Ishikawa (cell line): Measurements from ENCODE around the gene PCBP3.

Source experiments
- CEBPB ChIP-seq: IDR thresholded peaks from 2 replicates; pipeline ENCODE4 v1.6.1; 2012
- CREB1 ChIP-seq: IDR thresholded peaks from 2 replicates; pipeline ENCODE4 v1.6.1; 2012; ENCODE audit warnings: low read depth
- EGR1 ChIP-seq: IDR thresholded peaks from 2 replicates; pipeline ENCODE4 v1.6.1; 2012
- EP300 ChIP-seq: IDR thresholded peaks from 2 replicates; pipeline ENCODE4 v1.6.1; 2012; ENCODE audit warnings: borderline replicate concordance
- FOXM1 ChIP-seq: IDR thresholded peaks from 2 replicates; pipeline ENCODE4 v1.6.1; 2012; ENCODE audit warnings: low read depth, borderline replicate concordance
- NFIC ChIP-seq: IDR thresholded peaks from 2 replicates; pipeline ENCODE4 v1.6.1; 2012
- RAD21 ChIP-seq: IDR thresholded peaks from 2 replicates; pipeline ENCODE4 v1.6.1; 2012; ENCODE audit warnings: low read depth
- TAF1 ChIP-seq: IDR thresholded peaks from 2 replicates; pipeline ENCODE4 v1.6.1; 2012; ENCODE audit warnings: low read depth, mild to moderate bottlenecking
- TCF12 ChIP-seq: IDR thresholded peaks from 2 replicates; pipeline ENCODE4 v1.6.1; 2012; ENCODE audit warnings: low read depth
- TEAD4 ChIP-seq: IDR thresholded peaks from 2 replicates; pipeline ENCODE4 v1.6.1; 2012
- YY1 ChIP-seq: IDR thresholded peaks from 2 replicates; pipeline ENCODE4 v1.6.1; 2012; ENCODE audit warnings: low read depth
- ZBTB7A ChIP-seq: IDR thresholded peaks from 2 replicates; pipeline ENCODE4 v1.6.1; 2012; ENCODE audit warnings: low read depth
- TF ChIP-seq, protein P1 (sequence below): IDR thresholded peaks from 2 replicates; pipeline ENCODE4 v1.6.1; 2012
- TF ChIP-seq, protein P2 (sequence below): IDR thresholded peaks from 2 replicates; pipeline ENCODE4 v1.6.1; 2012
- TF ChIP-seq, protein P3 (sequence below): IDR thresholded peaks from 2 replicates; pipeline ENCODE4 v1.6.1; 2012; ENCODE audit warnings: low read depth, mild to moderate bottlenecking

PCBP3 gene

DNA sequence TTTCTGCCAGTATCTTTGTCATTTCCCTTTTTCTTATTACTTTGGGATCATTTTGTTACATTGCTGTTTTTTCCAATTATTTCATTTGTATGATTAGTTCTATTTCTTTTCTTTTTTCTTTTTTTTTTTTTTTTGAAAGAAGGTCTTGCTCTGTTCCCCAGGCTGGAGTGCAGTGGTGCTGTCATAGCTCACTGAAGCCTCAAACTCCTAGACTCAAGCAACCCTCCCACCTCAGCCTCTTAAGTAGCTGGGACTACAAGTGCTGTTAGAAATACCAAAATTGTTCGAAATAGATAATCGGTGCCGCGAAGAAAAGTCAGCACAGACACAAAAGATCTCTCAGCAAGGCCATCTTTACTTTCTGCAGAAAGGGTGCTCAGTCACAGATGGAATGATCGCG lies 311.4 kb downstream of the PCBP3 start:
- TF ChIP-seq CREB1 = no peak
- TF ChIP-seq TCF12 = no peak
- no peak for TF ChIP-seq ZBTB7A
- TF ChIP-seq, protein P1, sequence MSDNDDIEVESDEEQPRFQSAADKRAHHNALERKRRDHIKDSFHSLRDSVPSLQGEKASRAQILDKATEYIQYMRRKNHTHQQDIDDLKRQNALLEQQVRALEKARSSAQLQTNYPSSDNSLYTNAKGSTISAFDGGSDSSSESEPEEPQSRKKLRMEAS = no peak
- no peak for TF ChIP-seq TAF1
- no peak for TF ChIP-seq YY1
- TF ChIP-seq FOXM1 = no peak
- TF ChIP-seq, protein P2, sequence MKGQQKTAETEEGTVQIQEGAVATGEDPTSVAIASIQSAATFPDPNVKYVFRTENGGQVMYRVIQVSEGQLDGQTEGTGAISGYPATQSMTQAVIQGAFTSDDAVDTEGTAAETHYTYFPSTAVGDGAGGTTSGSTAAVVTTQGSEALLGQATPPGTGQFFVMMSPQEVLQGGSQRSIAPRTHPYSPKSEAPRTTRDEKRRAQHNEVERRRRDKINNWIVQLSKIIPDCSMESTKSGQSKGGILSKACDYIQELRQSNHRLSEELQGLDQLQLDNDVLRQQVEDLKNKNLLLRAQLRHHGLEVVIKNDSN = no peak

DNA sequence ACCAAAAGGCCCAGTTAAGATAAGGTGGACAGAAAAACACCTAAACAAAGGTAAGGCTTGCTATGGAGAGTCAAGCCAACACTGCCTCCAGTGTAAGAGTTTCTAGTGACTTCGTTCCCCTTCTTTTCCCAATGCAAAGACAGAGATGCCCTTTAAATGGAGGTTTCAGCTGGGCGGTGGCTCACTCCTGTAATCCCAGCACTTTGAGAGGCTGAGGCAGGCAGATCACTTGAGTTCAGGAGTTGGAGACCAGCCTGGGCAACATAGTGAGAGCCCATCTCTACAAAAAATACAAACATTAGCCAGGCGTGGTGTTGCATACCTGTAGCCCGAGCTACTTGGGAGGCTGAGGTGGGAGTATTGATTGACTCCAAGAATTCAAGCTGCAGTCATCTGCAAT lies 314.0 kb downstream of the PCBP3 start:
- TF ChIP-seq NFIC (no peak), YY1 (no peak), EGR1 (no peak), CEBPB (no peak), ZBTB7A (no peak)
- TF ChIP-seq, protein P2 = no peak
- TF ChIP-seq, protein P1 = no peak

DNA sequence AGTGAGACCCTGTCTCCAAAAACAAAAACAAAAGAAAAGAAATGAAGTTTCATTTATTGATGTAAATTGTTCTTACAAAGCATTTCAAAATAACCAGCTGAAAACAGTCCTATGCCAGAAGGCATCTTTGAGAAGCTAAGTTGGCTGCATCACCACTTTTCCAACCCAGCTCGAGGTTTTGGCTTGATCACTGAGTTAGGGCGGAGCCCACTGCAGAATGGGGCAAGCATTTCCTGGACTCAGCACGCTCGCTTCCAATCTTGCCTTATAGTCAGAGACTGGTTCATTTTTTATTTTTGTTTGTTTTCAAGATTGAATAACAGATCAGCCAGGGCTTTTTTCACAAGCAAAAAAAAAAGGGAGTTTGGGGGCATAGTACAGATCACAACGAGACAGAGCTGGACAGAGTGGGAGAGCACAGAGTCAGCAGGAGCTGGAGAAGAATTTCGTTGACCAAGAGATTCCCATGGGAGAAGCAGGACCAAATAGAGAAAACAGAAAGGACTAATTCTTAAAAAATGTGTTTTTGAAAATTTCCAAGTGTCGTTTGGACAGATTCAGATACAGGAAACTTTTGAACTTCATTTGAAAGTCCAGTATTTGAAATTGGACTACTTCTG lies 314.6 kb downstream of the PCBP3 start:
- no peak for TF ChIP-seq FOXM1
- TF ChIP-seq, protein P3, sequence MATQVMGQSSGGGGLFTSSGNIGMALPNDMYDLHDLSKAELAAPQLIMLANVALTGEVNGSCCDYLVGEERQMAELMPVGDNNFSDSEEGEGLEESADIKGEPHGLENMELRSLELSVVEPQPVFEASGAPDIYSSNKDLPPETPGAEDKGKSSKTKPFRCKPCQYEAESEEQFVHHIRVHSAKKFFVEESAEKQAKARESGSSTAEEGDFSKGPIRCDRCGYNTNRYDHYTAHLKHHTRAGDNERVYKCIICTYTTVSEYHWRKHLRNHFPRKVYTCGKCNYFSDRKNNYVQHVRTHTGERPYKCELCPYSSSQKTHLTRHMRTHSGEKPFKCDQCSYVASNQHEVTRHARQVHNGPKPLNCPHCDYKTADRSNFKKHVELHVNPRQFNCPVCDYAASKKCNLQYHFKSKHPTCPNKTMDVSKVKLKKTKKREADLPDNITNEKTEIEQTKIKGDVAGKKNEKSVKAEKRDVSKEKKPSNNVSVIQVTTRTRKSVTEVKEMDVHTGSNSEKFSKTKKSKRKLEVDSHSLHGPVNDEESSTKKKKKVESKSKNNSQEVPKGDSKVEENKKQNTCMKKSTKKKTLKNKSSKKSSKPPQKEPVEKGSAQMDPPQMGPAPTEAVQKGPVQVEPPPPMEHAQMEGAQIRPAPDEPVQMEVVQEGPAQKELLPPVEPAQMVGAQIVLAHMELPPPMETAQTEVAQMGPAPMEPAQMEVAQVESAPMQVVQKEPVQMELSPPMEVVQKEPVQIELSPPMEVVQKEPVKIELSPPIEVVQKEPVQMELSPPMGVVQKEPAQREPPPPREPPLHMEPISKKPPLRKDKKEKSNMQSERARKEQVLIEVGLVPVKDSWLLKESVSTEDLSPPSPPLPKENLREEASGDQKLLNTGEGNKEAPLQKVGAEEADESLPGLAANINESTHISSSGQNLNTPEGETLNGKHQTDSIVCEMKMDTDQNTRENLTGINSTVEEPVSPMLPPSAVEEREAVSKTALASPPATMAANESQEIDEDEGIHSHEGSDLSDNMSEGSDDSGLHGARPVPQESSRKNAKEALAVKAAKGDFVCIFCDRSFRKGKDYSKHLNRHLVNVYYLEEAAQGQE = no peak
- no peak for TF ChIP-seq EGR1
- TF ChIP-seq ZBTB7A = no peak
- TF ChIP-seq, protein P1 = no peak
- no peak for TF ChIP-seq TEAD4

DNA sequence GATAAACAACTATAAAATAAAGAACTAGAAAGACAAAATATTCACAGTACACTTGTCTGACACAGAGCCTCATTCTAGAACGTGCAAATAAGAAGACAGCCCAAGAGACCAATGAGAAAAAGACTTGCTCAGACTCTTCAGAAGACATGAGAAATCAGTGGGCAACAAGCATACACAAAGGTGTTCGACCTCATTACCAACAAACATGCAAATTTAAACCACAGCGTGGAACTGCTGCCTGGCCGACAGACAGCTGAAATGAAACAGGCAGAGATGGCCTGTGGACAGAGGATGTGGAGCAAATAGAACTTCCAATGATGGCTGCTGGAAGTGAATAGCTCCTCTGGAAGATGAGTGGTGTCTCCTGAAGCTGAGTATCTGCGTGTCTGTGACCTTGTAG lies 315.7 kb downstream of the PCBP3 start:
- TF ChIP-seq TEAD4 = no peak
- no peak for TF ChIP-seq YY1
- no peak for TF ChIP-seq FOXM1
- TF ChIP-seq, protein P3 = no peak
- TF ChIP-seq, protein P2 = no peak
- TF ChIP-seq TCF12 = no peak
- TF ChIP-seq CEBPB = no peak
- no peak for TF ChIP-seq TAF1
- no peak for TF ChIP-seq RAD21
- TF ChIP-seq NFIC = no peak
- no peak for TF ChIP-seq EGR1
- TF ChIP-seq CREB1 = no peak
- no peak for TF ChIP-seq ZBTB7A
- TF ChIP-seq EP300 = no peak
- TF ChIP-seq, protein P1 = no peak

DNA sequence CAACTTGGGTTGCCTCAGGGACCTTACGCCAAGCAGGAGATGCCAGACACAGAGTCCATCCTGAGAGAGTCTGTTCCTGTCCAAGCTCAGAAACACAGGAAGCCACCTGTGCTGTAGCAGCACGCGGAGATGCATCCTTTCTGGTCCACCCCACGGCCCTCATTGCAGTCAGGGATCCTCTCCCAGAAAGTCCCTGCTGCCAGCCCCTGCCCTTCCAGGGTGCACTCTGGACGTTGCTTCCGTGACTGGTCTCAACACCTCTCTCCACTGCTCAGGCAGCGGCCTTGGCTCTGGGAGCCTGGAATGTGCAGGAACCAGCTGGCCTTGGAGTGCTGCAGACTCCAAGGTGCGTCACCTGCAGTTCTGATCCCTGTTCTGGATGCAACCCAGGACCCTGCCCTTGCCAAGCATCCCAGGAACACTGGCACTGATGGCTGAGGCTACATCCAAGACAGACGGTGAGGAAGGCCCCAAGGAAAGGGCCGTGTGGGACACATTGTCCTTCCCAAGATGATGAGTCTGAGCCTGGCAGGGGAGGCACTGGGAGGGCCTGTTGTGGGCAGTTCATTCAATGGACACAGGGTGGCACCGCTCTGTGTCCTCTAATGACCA lies 316.4 kb downstream of the PCBP3 start:
- TF ChIP-seq CEBPB (no peak), EP300 (no peak), EGR1 (no peak), CREB1 (no peak), TCF12 (no peak), ZBTB7A (no peak), NFIC (no peak), YY1 (no peak), FOXM1 (no peak), RAD21 (no peak)
- TF ChIP-seq, protein P2 = no peak
- TF ChIP-seq, protein P3 = no peak
